Aorta (tissue), 5 donors: ENCODE data around the gene CHEK1. TPM values are rescaled to one million over a fixed set of nuclear protein-coding genes. Genes with fewer than 3 reads are reported as not detected.

Source experiments
- ATAC-seq: fragments of 200-7000 bp; cut with Tn5 transposase; one replicate; pipeline ENCODE4 v1.9.1; 2022; ENCODE audit warnings: moderate library complexity; ENCODE audit not compliant: low FRiP score
- DNase-seq, 2 donors: peaks; one replicate each; pipeline ENCODE4 v3.0.0-alpha.2; 2020
- H3K27ac ChIP-seq, 2 donors: one replicate each; pipeline ENCODE4 v1.5.1; 2013; ENCODE audit warnings: low read length in 2 of 2, mild to moderate bottlenecking in 2 of 2, moderate library complexity in 2 of 2, control low read depth in 1 of 2, inconsistent platforms in 1 of 2, low read depth in 1 of 2
- H3K27me3 ChIP-seq, 2 donors: one replicate each; pipeline ENCODE4 v1.6.1; 2013; ENCODE audit warnings: control low read depth in 1 of 2, low read length in 1 of 2, mild to moderate bottlenecking in 1 of 2, moderate library complexity in 1 of 2; ENCODE audit not compliant: insufficient read depth in 2 of 2, control insufficient read depth in 1 of 2
- H3K36me3 ChIP-seq, 2 donors: one replicate each; pipeline ENCODE4 v1.6.1; 2013; ENCODE audit warnings: control low read depth in 1 of 2, low read length in 1 of 2, mild to moderate bottlenecking in 1 of 2; ENCODE audit not compliant: insufficient read depth in 2 of 2, control insufficient read depth in 1 of 2
- H3K4me1 ChIP-seq, 2 donors: one replicate each; pipeline ENCODE4 v1.6.1; 2013; ENCODE audit warnings: low read length in 2 of 2, control low read depth in 1 of 2, mild to moderate bottlenecking in 1 of 2, moderate library complexity in 1 of 2; ENCODE audit not compliant: insufficient read depth in 2 of 2, control insufficient read depth in 1 of 2
- H3K4me3 ChIP-seq, 2 donors: one replicate each; pipeline ENCODE4 v1.5.1; 2013; ENCODE audit warnings: low read length in 2 of 2, control low read depth in 1 of 2, mild to moderate bottlenecking in 1 of 2
- H3K9me3 ChIP-seq: one replicate; pipeline ENCODE4 v1.6.1; 2013; ENCODE audit warnings: mild to moderate bottlenecking, low read length; ENCODE audit not compliant: control insufficient read depth
- WGBS, 2 donors: extraction: QIAGEN DNeasy Blood & Tissue Kit; methylation state at CpG; one replicate each; pipeline ENCODE4 v1.1.7; 2013; 5-methylcytosine and 5-hydroxymethylcytosine counted together
- intact Hi-C, 2 donors: fragments of 100-400 bp; cut with DNase I; formaldehyde crosslinking; loops; one replicate each; pipeline versions ENCODE4 v1.14.2 to v1.15.0; 2022
- polyA plus RNA-seq, 2 donors: library from polyadenylated mRNA; stranded (reverse); fragments of 200-250 nt; gene quantifications; one replicate each; pipeline ENCODE4 v1.2.3, GENCODE V29; 2013
- total RNA-seq, 2 donors: library from RNA; stranded (reverse); fragmentation: NEBNext Ultra II Directional; extraction: Animal tissue kit (Norgen Biotek cat#: 25700); gene quantifications; one replicate each; pipeline ENCODE4 v1.2.1, GENCODE V29; 2021
- donor health status: healthy with polysubstance abuse.
- donor health status: Bipolar disorder and iron deficiency.
- donor health status: DM: no; HTN: no; CAD: no.
- donor health status: DM: no; HTN: no; CAD: no.
- donor health status: DM: yes; HTN: yes; CAD: no.

Gene CHEK1
- total and polyA plus RNA-seq, 4 donors: 2.1 to 6.2 (median 3.5) TPM

- DNase-seq (no peak), ATAC-seq (no peak)
- no peak overlapping the region for H3K27ac ChIP-seq
- no peak overlapping the region for H3K4me3 ChIP-seq
- WGBS, 2 donors: 89 to 92% methylated on average over 4 of the region's 4 CpGs
- peaks cover 2 to 5% of the 10 kb centered on the region in 2 donors for H3K4me1 ChIP-seq
- intact Hi-C loops: no loop called here
- peaks cover 3 to 10% of the 10 kb centered on the region in 2 donors for H3K36me3 ChIP-seq
- H3K9me3 ChIP-seq: no peaks in the 10 kb centered on the region
- no peaks in the 10 kb centered on the region for H3K27me3 ChIP-seq
These were observed 6.6 kb upstream of the CHEK1 start for GRCh38 chr11:125618383-125618782.

GRCh38 chr11:125621995-125622394 lies 3.0 kb upstream of the CHEK1 start:
- peak overlapping the region; percentile 60 to 78 for H3K27ac ChIP-seq

GRCh38 chr11:125623064-125623463 lies 1.9 kb upstream of the CHEK1 start:
- 81 to 86% methylated on average over 1 of the region's 1 CpG for WGBS, 2 donors
- no peaks in the 10 kb centered on the region for H3K27me3 ChIP-seq
- no peaks in the 10 kb centered on the region for H3K9me3 ChIP-seq
- intact Hi-C loops: loop anchor here (10.0 kb wide), 1 partner anchor 262 kb away; the partner anchor contains the start of gene HYLS1 (in 2 of the 2)
- DNase-seq (no peak), ATAC-seq (no peak)
- peaks cover 5 to 6% of the 10 kb centered on the region in 2 donors for H3K4me1 ChIP-seq
- no peak overlapping the region for H3K27ac ChIP-seq
- peaks cover 3 to 7% of the 10 kb centered on the region in 2 donors for H3K36me3 ChIP-seq
- no peak overlapping the region for H3K4me3 ChIP-seq

More at GRCh38 chr11:125621995-125622394, 3.0 kb upstream of the CHEK1 start:
- Histone ChIP-seq H3K27me3 (no peaks in the 10 kb centered on the region), H3K4me1 (peaks cover 5 to 6% of the 10 kb centered on the region in 2 donors), H3K9me3 (no peaks in the 10 kb centered on the region), H3K4me3 (no peak overlapping the region), H3K36me3 (peaks cover 3 to 7% of the 10 kb centered on the region in 2 donors)
- no peak for DNase-seq
- 21 to 24% methylated on average over 2 of the region's 2 CpGs for WGBS, 2 donors
- ATAC-seq: no peak
- intact Hi-C loops: loop anchor here (10.0 kb wide), 1 partner anchor 263 kb away; the partner anchor contains the start of gene HYLS1 (in 2 of the 2)

DNA sequence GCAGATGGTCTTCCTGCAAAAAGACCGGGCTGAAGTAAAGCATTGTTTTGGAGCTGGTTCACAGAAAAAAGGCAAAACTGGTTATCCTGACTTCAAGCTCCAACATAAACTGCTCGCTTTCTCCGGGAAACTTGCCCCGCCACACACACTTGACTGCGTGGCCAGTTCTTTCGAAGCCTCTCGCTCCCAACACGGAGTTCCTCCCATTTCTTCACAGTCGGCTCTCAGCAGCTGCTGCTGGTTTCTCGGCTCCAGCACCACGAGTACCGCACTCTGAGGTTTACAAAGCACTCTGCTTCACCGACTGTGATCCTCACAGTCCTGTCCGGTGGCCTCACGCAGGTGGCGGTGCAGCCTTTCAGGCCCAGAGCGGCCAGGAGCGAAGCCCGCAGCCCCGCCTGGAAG lies 264 bp downstream of the CHEK1 start:
- Histone ChIP-seq H3K9me3 (no peaks in the 10 kb centered on the region), H3K27me3 (no peaks in the 10 kb centered on the region), H3K4me1 (peaks cover 5 to 6% of the 10 kb centered on the region in 2 donors), H3K27ac (peak overlapping the region; percentile 20 to 57), H3K36me3 (peaks cover 0 to 3% of the 10 kb centered on the region in 2 donors), H3K4me3 (peak overlapping the region; percentile 45 to 62)
- 0% methylated on average over 20 of the region's 20 CpGs for WGBS, 2 donors
- ATAC-seq (peak; percentile 67), DNase-seq (no peak)
- intact Hi-C loops: loop anchor here (5.0 to 10.0 kb wide), 2 partner anchors 33 to 260 kb away; partner anchors contain the start of genes HYLS1 (in 2 of the 2) and STT3A (in 1 of the 2)

DNA sequence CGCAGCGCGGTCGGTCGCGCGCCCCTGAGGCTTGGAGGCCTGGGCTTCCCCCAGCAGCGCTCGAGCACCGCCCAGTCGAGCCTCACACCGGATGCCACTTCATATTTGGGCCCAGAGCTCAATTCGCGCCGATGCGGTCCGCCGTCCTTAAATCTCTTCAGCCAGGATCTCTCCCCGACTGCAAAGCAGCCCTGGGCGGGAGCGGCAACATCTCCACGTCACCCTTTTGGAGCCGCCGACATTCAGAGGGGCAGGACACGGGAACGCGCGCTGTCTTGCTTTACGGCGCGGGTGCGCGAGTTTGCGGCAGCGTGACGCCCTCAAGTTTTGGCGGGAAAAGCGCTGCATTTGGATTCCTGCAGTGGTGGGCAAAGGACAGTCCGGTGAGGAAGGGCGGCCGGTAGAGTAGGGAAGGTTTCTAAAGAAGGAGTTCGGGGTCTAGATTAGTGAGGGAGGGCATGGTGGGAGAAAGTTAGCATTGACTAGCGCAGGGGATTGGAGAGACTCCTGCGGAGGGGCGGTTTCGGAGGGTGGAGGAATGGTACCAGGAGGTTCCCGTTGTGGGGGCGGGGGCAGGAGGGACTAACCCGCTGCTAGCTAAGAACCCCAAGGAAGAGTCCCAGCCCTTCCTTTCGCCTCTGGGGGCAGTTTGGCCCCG lies 796 bp downstream of the CHEK1 start:
- peak; percentile 93 to 95 for DNase-seq
- WGBS, 2 donors: 0% methylated on average over 50 to 51 of the region's 51 CpGs
- no peaks in the 10 kb centered on the region for H3K9me3 ChIP-seq
- ATAC-seq: peak; percentile 96
- peak overlapping the region; percentile 20 to 57 for H3K27ac ChIP-seq
- H3K4me3 ChIP-seq: peak overlapping the region; percentile 45 to 62
- H3K36me3 ChIP-seq: peaks cover 0 to 3% of the 10 kb centered on the region in 2 donors
- H3K4me1 ChIP-seq: peaks cover 5 to 6% of the 10 kb centered on the region in 2 donors
- H3K27me3 ChIP-seq: no peaks in the 10 kb centered on the region
- intact Hi-C loops: loop anchor here (5.0 to 10.0 kb wide), 2 partner anchors 33 to 259 kb away; partner anchors contain the start of genes HYLS1 (in 2 of the 2) and STT3A (in 1 of the 2)

DNA sequence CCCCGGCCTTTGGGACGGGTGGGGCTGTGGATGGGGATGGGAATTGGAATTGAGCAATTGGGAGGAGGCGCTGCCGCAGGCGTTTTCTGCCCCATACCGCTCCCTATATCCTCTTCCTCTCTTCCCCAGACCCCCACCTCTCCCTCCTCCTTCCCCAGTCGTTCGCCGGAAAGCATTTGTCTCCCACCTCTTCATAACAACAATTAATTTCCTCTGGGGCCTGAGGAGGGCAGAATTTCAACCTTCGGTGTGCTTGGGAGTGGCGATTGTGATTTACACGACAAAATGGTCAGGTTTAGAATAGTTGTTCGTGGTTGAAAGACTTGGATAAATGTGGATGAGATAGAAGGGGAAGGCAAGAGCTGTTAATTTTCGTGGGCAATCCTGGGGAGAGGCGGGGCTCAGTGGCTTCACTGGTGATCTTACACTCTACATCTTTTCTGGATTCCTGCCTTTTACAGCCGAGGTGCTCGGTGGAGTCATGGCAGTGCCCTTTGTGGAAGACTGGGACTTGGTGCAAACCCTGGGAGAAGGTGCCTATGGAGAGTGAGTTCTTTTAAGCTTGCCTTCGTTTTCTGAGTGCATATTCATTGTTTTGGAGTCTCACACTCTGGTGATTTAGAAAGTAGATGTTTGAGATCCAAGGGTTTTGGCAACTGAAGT lies 1.5 kb downstream of the CHEK1 start:
- intact Hi-C loops: loop anchor here (5.0 to 10.0 kb wide), 2 partner anchors 34 to 258 kb away; partner anchors contain the start of genes HYLS1 (in 2 of the 2) and STT3A (in 1 of the 2)
- Histone ChIP-seq H3K27me3 (no peaks in the 10 kb centered on the region), H3K27ac (peak overlapping the region in 1 of 2 donors; percentile 18), H3K4me3 (peak overlapping the region; percentile 21 to 45), H3K9me3 (no peaks in the 10 kb centered on the region), H3K36me3 (no peaks in the 10 kb centered on the region), H3K4me1 (peaks cover 5 to 6% of the 10 kb centered on the region in 2 donors)
- WGBS, 2 donors: 0 to 1% methylated on average over 12 to 18 of the region's 18 CpGs
- ATAC-seq (no peak), DNase-seq (no peak)

- Histone ChIP-seq H3K27ac (no peak overlapping the region), H3K4me3 (no peak overlapping the region), H3K9me3 (no peaks in the 10 kb centered on the region), H3K27me3 (no peaks in the 10 kb centered on the region), H3K36me3 (no peaks in the 10 kb centered on the region), H3K4me1 (peaks cover 0 to 4% of the 10 kb centered on the region in 2 donors)
- intact Hi-C loops: loop anchor here (5.0 to 10.0 kb wide), 2 partner anchors 35 to 257 kb away; partner anchors contain the start of genes HYLS1 (in 2 of the 2) and STT3A (in 1 of the 2)
- DNase-seq (no peak), ATAC-seq (no peak)
- 61 to 63% methylated on average over 7 of the region's 7 CpGs for WGBS, 2 donors
These were observed 2.4 kb downstream of the CHEK1 start for GRCh38 chr11:125627236-125627910.

GRCh38 chr11:125637840-125638239 lies 12.9 kb downstream of the CHEK1 start:
- no peaks in the 10 kb centered on the region for H3K9me3 ChIP-seq
- H3K27me3 ChIP-seq: no peaks in the 10 kb centered on the region
- intact Hi-C loops: no loop called here
- WGBS, 2 donors: 86 to 89% methylated on average over 3 of the region's 3 CpGs
- no peak overlapping the region for H3K27ac ChIP-seq
- H3K36me3 ChIP-seq: no peaks in the 10 kb centered on the region
- no peak overlapping the region for H3K4me3 ChIP-seq
- DNase-seq (no peak), ATAC-seq (no peak)
- no peaks in the 10 kb centered on the region for H3K4me1 ChIP-seq
